GM12892 (cell line): ENCODE results near the gene TMEM119.

Experiments used
- POLR2A ChIP-seq: IDR thresholded peaks from 2 replicates; pipeline ENCODE4 v1.6.1; 2011; ENCODE audit warnings: low read depth, low read length, control low read depth
- POLR2AphosphoS5 ChIP-seq: IDR thresholded peaks from 2 replicates; pipeline ENCODE4 v1.6.1; 2011; ENCODE audit warnings: low read depth, low read length, control low read depth
- TAF1 ChIP-seq: IDR thresholded peaks from 2 replicates; pipeline ENCODE4 v1.6.1; 2011; ENCODE audit warnings: low read depth, mild to moderate bottlenecking, control low read depth, low read length, borderline replicate concordance

DNA sequence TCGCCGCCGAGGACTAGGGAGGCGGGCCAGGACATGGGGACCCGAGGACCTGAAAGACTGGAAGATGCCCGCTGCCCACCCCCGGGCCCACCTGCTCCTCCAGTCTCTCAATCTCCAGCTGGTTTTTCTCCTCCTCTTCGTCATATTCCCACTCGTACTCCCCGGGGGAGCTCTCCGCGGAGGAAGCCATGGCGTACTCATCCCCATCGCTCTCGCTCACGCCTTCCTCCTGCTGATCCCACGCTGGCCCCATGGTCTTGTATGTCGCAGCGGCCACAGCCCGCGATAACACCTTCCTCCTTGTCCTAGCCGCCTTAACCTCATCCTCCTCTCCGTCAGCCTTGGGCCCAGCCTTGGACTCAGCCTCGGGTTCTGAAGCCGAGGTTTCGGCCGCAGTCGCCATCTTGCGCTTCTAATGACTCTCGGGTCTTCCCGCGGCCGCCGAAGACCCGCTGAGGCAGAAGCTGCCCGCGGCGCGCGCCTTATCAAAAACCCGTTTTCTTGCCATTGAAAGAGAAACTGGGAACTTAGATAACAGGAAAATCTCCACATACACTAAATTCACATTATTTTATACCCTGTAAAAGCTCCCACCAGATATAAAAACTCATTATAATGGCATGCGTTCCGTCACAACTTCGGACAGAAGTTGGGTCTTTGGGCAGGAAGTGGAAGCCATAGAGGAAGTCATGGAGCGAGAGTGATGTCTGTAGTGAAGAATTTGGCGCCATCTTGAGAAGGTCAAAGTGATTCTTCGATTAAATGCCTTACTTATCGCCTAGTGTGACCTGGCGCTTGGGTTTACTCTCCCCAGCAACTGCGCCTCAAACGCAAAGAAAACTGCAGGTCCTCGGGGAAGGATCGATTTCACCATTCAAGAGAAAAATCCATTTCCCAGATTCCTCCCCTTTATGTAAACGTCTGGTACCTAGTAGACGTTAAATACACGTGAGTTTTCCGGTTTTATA is 36.8 kb downstream of the TMEM119 start, which contains the start of gene SART3:
- TF ChIP-seq TAF1 (peak; percentile 95), POLR2A (peak; percentile 93), POLR2AphosphoS5 (peak; percentile 81)
